ENCODE results near the gene CTXND2. TPM values are rescaled to one million over a fixed set of nuclear protein-coding genes. Genes with fewer than 3 reads are reported as not detected.

The CTXND2 gene
- total RNA-seq = not detected

GRCh38 chr1:150887018-150887417 is at the start of gene CTXND2:
TSS of gene CTXND2 (plus strand) at chr1:150887136. CDS start at chr1:150912315, 25,179 bp downstream.

GRCh38 chr1:150926097-150926741 is 39.3 kb downstream of the CTXND2 start, which contains the start of gene SETDB1:
TSS of gene SETDB1 (plus strand) at chr1:150926363. CDS start at chr1:150927715, 1,352 bp downstream.

Other genes starting within 250 kb of the CTXND2 start
- 10 to 100 TPM; 14.8 to 15.7 TPM for gene GOLPH3L, start 190.0 kb upstream of the CTXND2 start, total RNA-seq
- under 1 TPM in 1 of 2 donors, not detected in 1; 0.34 TPM for gene HORMAD1, start 166.2 kb upstream of the CTXND2 start, total RNA-seq
- 10 to 100 TPM in 1 of 2 donors, 1 to 10 TPM in 1; 5.7 to 55.7 TPM for gene CTSS, start 121.4 kb upstream of the CTXND2 start, total RNA-seq
- 100 to 1,000 TPM; 311 to 511 TPM for gene CTSK, start 78.9 kb upstream of the CTXND2 start, total RNA-seq
- gene ARNT, start 10.5 kb upstream of the CTXND2 start, total RNA-seq = 10 to 100 TPM; 25.0 to 40.6 TPM
- gene SETDB1, start 39.2 kb downstream of the CTXND2 start, total RNA-seq = 10 to 100 TPM; 31.3 to 33.0 TPM
- 100 to 1,000 TPM; 122 to 166 TPM for gene CERS2, start 87.7 kb downstream of the CTXND2 start, total RNA-seq
- not detected for gene ANXA9, start 95.2 kb downstream of the CTXND2 start, total RNA-seq
- gene MINDY1, start 119.8 kb downstream of the CTXND2 start, total RNA-seq = 10 to 100 TPM; 21.6 to 35.4 TPM
- gene PRUNE1, start 121.3 kb downstream of the CTXND2 start, total RNA-seq = 10 to 100 TPM in 1 of 2 donors, 1 to 10 TPM in 1; 9.6 to 14.3 TPM
- gene BNIPL, start 149.4 kb downstream of the CTXND2 start, total RNA-seq = under 1 TPM in 1 of 2 donors, not detected in 1; under 0.01 TPM
- 1 to 10 TPM; 3.1 to 4.3 TPM for gene C1orf56, start 160.6 kb downstream of the CTXND2 start, total RNA-seq
- 10 to 100 TPM; 77.4 to 94.9 TPM for gene CDC42SE1, start 172.5 kb downstream of the CTXND2 start, total RNA-seq
- 1 to 10 TPM; 2.8 to 4.7 TPM for gene MLLT11, start 173.3 kb downstream of the CTXND2 start, total RNA-seq
- 1 to 10 TPM; 6.3 to 7.9 TPM for gene GABPB2, start 183.6 kb downstream of the CTXND2 start, total RNA-seq

All from melanocyte of skin (primary cell).